ENCODE data around the gene PFDN6. TPM values are rescaled to one million over a fixed set of nuclear protein-coding genes. Genes with fewer than 3 reads are reported as not detected.

The PFDN6 gene
- total RNA-seq, 2 donors from 2014 or later = 36.5 to 77.0 TPM

GRCh38 chr6:33317669-33318425, 28.4 kb downstream of the PFDN6 start, which contains the start of gene ZBTB22:
Gene ZBTB22 (minus strand): TSS chr6:33317744. CDS start chr6:33316916, 828 bp downstream.
- Histone ChIP-seq H3K4me1 (peaks cover 25% of the 10 kb centered on the region), H3K9me3 (no peaks in the 10 kb centered on the region)

GRCh38 chr6:33318426-33319073, 29.1 kb downstream of the PFDN6 start:
- intact Hi-C loops (cut with DNase I) = loop anchor here (10.0 kb wide), 1 partner anchor 96 kb away; the partner anchor contains the start of genes CUTA and PHF1
- peaks cover 9% of the 10 kb centered on the region for H3K36me3 ChIP-seq
- H3K9ac ChIP-seq (ENCODE audit: low read depth in 2 of 2, low read length in 2 of 2) = peak overlapping the region; percentile 33 to 69
- no peaks in the 10 kb centered on the region for H3K9me3 ChIP-seq
- no peaks in the 10 kb centered on the region for H3K27me3 ChIP-seq
- H3K4me1 ChIP-seq = peaks cover 25% of the 10 kb centered on the region
- H3K4me3 ChIP-seq = peak overlapping the region; percentile 45
- peak overlapping the region; percentile 88 for H3K27ac ChIP-seq
- TF ChIP-seq, protein P1, sequence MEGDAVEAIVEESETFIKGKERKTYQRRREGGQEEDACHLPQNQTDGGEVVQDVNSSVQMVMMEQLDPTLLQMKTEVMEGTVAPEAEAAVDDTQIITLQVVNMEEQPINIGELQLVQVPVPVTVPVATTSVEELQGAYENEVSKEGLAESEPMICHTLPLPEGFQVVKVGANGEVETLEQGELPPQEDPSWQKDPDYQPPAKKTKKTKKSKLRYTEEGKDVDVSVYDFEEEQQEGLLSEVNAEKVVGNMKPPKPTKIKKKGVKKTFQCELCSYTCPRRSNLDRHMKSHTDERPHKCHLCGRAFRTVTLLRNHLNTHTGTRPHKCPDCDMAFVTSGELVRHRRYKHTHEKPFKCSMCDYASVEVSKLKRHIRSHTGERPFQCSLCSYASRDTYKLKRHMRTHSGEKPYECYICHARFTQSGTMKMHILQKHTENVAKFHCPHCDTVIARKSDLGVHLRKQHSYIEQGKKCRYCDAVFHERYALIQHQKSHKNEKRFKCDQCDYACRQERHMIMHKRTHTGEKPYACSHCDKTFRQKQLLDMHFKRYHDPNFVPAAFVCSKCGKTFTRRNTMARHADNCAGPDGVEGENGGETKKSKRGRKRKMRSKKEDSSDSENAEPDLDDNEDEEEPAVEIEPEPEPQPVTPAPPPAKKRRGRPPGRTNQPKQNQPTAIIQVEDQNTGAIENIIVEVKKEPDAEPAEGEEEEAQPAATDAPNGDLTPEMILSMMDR (IDR thresholded peaks at IDR 0.05) = no peak
- DNase-seq = no peak

More at GRCh38 chr6:33317669-33318425, 28.4 kb downstream of the PFDN6 start, which contains the start of gene ZBTB22:
- TF ChIP-seq, protein P1 (IDR thresholded peaks at IDR 0.05) = no peak
- H3K9ac ChIP-seq (ENCODE audit: low read depth in 2 of 2, low read length in 2 of 2) = peak within 1 kb of the TSS; percentile 33 to 69
- intact Hi-C loops (cut with DNase I) = loop anchor here (2.0 to 10.0 kb wide), 2 partner anchors 41 to 97 kb away; partner anchors contain the start of genes B3GALT4, CUTA and PHF1
- peaks cover 9% of the 10 kb centered on the region for H3K36me3 ChIP-seq
- DNase-seq = peak; percentile 100
- no peaks in the 10 kb centered on the region for H3K27me3 ChIP-seq
- peak within 1 kb of the TSS; percentile 88 for H3K27ac ChIP-seq
- H3K4me3 ChIP-seq = peak within 1 kb of the TSS; percentile 45

- intact Hi-C loops (cut with DNase I) = loop anchor here (10.0 kb wide), 1 partner anchor 95 kb away; the partner anchor contains the start of genes CUTA and PHF1
- no peak for DNase-seq
- H3K9ac ChIP-seq (ENCODE audit: low read depth in 2 of 2, low read length in 2 of 2) = no peak overlapping the region
- H3K4me1 ChIP-seq = peaks cover 29% of the 10 kb centered on the region
- no peak overlapping the region for H3K4me3 ChIP-seq
- H3K27ac ChIP-seq = no peak overlapping the region
- no peaks in the 10 kb centered on the region for H3K9me3 ChIP-seq
- no peaks in the 10 kb centered on the region for H3K27me3 ChIP-seq
- TF ChIP-seq, protein P1 (IDR thresholded peaks at IDR 0.05) = no peak
- peaks cover 9% of the 10 kb centered on the region for H3K36me3 ChIP-seq
Observed at GRCh38 chr6:33319939-33320314, 30.5 kb downstream of the PFDN6 start.

- TF ChIP-seq, protein P1 (IDR thresholded peaks at IDR 0.05) = no peak
- no peak overlapping the region for H3K4me3 ChIP-seq
- no peaks in the 10 kb centered on the region for H3K9me3 ChIP-seq
- H3K27me3 ChIP-seq = no peaks in the 10 kb centered on the region
- DNase-seq = peak; percentile 44
- H3K36me3 ChIP-seq = peaks cover 9% of the 10 kb centered on the region
- intact Hi-C loops (cut with DNase I) = no loop called here
- peak overlapping the region in 1 of 2 donors; percentile 14 for H3K9ac ChIP-seq (ENCODE audit: low read depth in 2 of 2, low read length in 2 of 2)
- peaks cover 23% of the 10 kb centered on the region for H3K4me1 ChIP-seq
- no peak overlapping the region for H3K27ac ChIP-seq
Observed at GRCh38 chr6:33320315-33321181, 31.1 kb downstream of the PFDN6 start.

DNA sequence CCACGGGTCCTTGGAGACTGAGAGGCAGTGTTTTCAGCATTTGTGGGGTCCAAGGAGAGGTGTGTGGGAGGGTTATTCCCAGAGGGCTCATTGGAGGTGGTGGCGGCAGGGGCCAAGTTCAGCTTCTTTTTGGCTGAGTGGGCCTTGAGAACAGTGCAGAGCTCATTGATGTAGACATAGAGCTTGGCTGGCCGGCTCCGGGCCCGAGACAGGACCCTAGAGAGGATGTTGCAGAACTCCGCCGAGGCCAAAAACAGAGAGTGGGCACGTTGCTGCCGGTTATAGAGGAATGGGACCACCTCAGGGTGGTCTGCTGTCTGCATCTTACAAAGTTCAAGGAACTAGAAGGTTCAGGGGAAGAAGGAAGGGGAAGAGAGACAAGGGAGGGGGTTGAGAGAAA, 31.8 kb downstream of the PFDN6 start:
- no peaks in the 10 kb centered on the region for H3K27me3 ChIP-seq
- TF ChIP-seq, protein P1 (IDR thresholded peaks at IDR 0.05) = no peak
- intact Hi-C loops (cut with DNase I) = no loop called here
- H3K27ac ChIP-seq = no peak overlapping the region
- H3K9me3 ChIP-seq = no peaks in the 10 kb centered on the region
- H3K9ac ChIP-seq (ENCODE audit: low read depth in 2 of 2, low read length in 2 of 2) = no peak overlapping the region
- no peak for DNase-seq
- no peak overlapping the region for H3K4me3 ChIP-seq
- H3K36me3 ChIP-seq = peaks cover 9% of the 10 kb centered on the region
- peaks cover 23% of the 10 kb centered on the region for H3K4me1 ChIP-seq

All from colonic mucosa (tissue), 4 donors.